ENCODE data around the gene IDH3B. TPM values are rescaled to one million over a fixed set of nuclear protein-coding genes. Genes with fewer than 3 reads are reported as not detected.

IDH3B gene
- total and polyA plus RNA-seq, 9 of the 15 experiments (the other 6 are each of a cell fraction or from before 2014, with no cell fraction given), result 91.7 to 224 (median 155) TPM

DNA sequence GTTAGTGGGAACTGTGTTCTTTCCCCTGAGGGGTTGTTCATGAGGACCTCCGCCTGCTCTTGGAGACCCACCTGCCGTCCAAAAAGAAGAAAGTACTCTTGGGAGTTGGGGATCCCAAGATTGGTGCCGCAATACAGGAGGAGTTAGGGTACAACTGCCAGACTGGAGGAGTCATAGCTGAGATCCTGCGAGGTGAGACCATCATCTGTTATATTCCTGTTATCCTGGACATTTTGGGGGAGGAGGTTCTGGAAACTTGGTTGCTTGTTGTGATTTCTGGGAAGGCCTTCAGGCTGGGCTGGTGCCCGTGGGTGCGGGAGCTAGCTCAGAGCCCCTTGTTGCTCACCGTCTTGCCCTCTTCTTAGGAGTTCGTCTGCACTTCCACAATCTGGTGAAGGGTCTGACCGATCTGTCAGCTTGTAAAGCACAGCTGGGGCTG, 9.6 kb downstream of the IDH3B start:
- TF ChIP-seq TCF3 (CRISPR knock-in tag; IDR thresholded peaks at IDR 0.05), result no peak
- no peak for TF ChIP-seq FOXA3 (CRISPR knock-in tag; conservative IDR thresholded peaks at IDR 0.05 in 1 of 2, IDR thresholded peaks at IDR 0.05 in 1 of 2)
- no peak for TF ChIP-seq KLF16 (IDR thresholded peaks at IDR 0.05)
- TF ChIP-seq, protein P1, sequence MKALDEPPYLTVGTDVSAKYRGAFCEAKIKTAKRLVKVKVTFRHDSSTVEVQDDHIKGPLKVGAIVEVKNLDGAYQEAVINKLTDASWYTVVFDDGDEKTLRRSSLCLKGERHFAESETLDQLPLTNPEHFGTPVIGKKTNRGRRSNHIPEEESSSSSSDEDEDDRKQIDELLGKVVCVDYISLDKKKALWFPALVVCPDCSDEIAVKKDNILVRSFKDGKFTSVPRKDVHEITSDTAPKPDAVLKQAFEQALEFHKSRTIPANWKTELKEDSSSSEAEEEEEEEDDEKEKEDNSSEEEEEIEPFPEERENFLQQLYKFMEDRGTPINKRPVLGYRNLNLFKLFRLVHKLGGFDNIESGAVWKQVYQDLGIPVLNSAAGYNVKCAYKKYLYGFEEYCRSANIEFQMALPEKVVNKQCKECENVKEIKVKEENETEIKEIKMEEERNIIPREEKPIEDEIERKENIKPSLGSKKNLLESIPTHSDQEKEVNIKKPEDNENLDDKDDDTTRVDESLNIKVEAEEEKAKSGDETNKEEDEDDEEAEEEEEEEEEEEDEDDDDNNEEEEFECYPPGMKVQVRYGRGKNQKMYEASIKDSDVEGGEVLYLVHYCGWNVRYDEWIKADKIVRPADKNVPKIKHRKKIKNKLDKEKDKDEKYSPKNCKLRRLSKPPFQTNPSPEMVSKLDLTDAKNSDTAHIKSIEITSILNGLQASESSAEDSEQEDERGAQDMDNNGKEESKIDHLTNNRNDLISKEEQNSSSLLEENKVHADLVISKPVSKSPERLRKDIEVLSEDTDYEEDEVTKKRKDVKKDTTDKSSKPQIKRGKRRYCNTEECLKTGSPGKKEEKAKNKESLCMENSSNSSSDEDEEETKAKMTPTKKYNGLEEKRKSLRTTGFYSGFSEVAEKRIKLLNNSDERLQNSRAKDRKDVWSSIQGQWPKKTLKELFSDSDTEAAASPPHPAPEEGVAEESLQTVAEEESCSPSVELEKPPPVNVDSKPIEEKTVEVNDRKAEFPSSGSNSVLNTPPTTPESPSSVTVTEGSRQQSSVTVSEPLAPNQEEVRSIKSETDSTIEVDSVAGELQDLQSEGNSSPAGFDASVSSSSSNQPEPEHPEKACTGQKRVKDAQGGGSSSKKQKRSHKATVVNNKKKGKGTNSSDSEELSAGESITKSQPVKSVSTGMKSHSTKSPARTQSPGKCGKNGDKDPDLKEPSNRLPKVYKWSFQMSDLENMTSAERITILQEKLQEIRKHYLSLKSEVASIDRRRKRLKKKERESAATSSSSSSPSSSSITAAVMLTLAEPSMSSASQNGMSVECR (CRISPR knock-in tag; IDR thresholded peaks at IDR 0.05), result 0 out of 2 replicates have a peak, but pooled peaks have one; percentile 6
- TF ChIP-seq, protein P2, sequence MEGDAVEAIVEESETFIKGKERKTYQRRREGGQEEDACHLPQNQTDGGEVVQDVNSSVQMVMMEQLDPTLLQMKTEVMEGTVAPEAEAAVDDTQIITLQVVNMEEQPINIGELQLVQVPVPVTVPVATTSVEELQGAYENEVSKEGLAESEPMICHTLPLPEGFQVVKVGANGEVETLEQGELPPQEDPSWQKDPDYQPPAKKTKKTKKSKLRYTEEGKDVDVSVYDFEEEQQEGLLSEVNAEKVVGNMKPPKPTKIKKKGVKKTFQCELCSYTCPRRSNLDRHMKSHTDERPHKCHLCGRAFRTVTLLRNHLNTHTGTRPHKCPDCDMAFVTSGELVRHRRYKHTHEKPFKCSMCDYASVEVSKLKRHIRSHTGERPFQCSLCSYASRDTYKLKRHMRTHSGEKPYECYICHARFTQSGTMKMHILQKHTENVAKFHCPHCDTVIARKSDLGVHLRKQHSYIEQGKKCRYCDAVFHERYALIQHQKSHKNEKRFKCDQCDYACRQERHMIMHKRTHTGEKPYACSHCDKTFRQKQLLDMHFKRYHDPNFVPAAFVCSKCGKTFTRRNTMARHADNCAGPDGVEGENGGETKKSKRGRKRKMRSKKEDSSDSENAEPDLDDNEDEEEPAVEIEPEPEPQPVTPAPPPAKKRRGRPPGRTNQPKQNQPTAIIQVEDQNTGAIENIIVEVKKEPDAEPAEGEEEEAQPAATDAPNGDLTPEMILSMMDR (IDR thresholded peaks at IDR 0.05 in 2 of 3, conservative IDR thresholded peaks at IDR 0.05 in 1 of 3; ENCODE audit: insufficient read depth in 2 of 3, low read depth in 1 of 3, low read length in 3 of 3), result no peak
- TF ChIP-seq KDM5B (IDR thresholded peaks at IDR 0.05; ENCODE audit: insufficient replicate concordance, low read depth, low read length), result peak; percentile 12
- no peak for TF ChIP-seq DIDO1 (tag; IDR thresholded peaks at IDR 0.05; ENCODE audit: low read depth)
- no peak for TF ChIP-seq ZNF12 (CRISPR knock-in tag; IDR thresholded peaks at IDR 0.05)
- TF ChIP-seq ZNF431 (CRISPR knock-in tag; IDR thresholded peaks at IDR 0.05), result no peak
- no peak for TF ChIP-seq ZNF583 (CRISPR knock-in tag; IDR thresholded peaks at IDR 0.05)
- no peak for TF ChIP-seq HDAC8 (tag; IDR thresholded peaks at IDR 0.05)
- no peak for TF ChIP-seq RBM14 (IDR thresholded peaks at IDR 0.05; ENCODE audit: borderline replicate concordance, insufficient read depth, low read depth, low read length)
- TF ChIP-seq RB1 (IDR thresholded peaks at IDR 0.05; ENCODE audit: low read depth), result no peak
- TF ChIP-seq CXXC5 (CRISPR knock-in tag; IDR thresholded peaks at IDR 0.05), result no peak
- CTCF ChIA-PET (ENCODE audit: low intra/inter-chr PET ratio), result no interaction called here
- Histone ChIP-seq H3K27ac (ENCODE audit: extremely low read depth, low read depth, low read length) (peak overlapping the region; percentile 55; the same call in 1 of the 3 replicates), H3K9me1 (ENCODE audit: control insufficient read depth, insufficient read depth, low read length) (peaks cover 15% of the 10 kb centered on the region), H4K20me1 (replicated peaks; ENCODE audit: control insufficient read depth, insufficient read depth, low read length) (peaks cover 42% of the 10 kb centered on the region), H3K9me3 (replicated peaks; ENCODE audit: control insufficient read depth, insufficient read depth, low read depth, low read length) (no peaks in the 10 kb centered on the region), H3K9ac (ENCODE audit: insufficient read depth in 1 of 2, low read depth in 2 of 2, low read length in 2 of 2) (peak overlapping the region; percentile 94 to 99), H3K36me3 (ENCODE audit: control insufficient read depth, insufficient read depth, low read length) (peaks cover 68% of the 10 kb centered on the region), H3K4me2 (ENCODE audit: insufficient read depth, low read length) (peak overlapping the region; percentile 97), H3K4me1 (replicated peaks in 1 of 2; ENCODE audit: control insufficient read depth in 2 of 2, insufficient read depth in 2 of 2, low read length in 2 of 2) (peaks cover 19 to 22% of the 10 kb centered on the region in 2 experiments; a peak in 4 of 5 replicates), H3K27me3 (ENCODE audit: control insufficient read depth in 2 of 2, insufficient read depth in 2 of 2, low read length in 2 of 2) (no peaks in the 10 kb centered on the region), H2AFZ (ENCODE audit: low read depth, low read length) (no peak overlapping the region), H3K4me3 (peak overlapping the region; percentile 70), H3K79me2 (ENCODE audit: control insufficient read depth, insufficient read depth, low read length) (peaks cover 60% of the 10 kb centered on the region)
- in situ Hi-C loops (cut with MboI) (no loop called here), intact Hi-C loops (cut with micrococcal nuclease) (loop anchor here (5.0 kb wide), 2 partner anchors 127 to 187 kb away; no protein-coding TSS in a partner anchor)
- no peak for DNase-seq (ENCODE audit: extremely low read depth in 1 of 4, low spot score in 3 of 4)
- 32% methylated on average over 8 of the region's 9 CpGs for WGBS (ENCODE audit: insufficient coverage, low coverage, missing lambda C conversion rate)
- BruUV-seq (replicated peaks), result no TSS peak
- POLR2A ChIA-PET, result interaction anchor here (0.6 to 4.1 kb wide), 4 partner anchors 9 to 262 kb away, joined by 3 to 46 read pairs (median 3); partner anchors contain the start of gene IDH3B
- ATAC-seq, result no peak
- FAIRE-seq, result no peak

Data from K562 (cell line).